Measurements from ENCODE around the gene KLK2. TPM values are rescaled to one million over a fixed set of nuclear protein-coding genes. Genes with fewer than 3 reads are reported as not detected.

Gene KLK2
- total and polyA plus RNA-seq, 8 donors, result not detected

DNA sequence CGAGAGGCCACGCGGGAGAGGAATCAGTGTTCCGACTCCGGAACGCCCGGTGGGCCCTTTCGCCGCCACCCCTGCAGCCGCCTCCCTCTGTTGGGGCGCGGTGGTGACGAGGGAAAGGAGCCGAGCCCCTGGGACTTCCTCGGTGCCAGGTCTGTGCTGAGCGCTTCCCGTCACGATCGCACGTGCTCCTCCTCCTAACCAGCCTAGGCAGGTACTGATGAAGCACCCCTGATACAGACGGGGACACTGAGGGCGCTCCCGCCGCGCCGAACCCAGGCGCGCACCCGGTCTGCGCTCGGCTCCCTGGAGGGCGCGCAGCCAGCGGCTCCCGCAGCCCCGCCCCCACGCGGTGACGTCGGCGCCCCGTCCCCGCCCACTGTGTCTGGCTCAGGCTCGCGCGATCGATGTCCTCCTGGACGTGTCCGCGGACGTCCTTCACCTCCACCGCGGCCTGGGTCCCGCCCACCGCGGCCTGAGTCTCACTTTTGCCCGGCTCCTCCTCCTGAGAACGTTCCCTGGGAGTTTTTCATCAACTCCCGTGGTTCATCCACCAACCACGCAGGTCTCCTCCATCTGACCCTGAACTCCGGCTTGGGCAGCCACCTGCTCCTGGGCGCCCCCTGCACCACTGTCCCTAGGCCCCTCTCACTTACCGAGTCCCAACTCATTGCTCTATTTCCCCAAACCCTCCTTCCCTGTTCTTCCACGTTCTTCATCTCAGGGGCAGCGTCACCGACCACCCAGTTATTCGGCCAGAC, 37.3 kb upstream of the KLK2 start:
- Histone ChIP-seq H3K27me3 (peaks cover 0 to 84% of the 10 kb centered on the region in 2 donors), H3K36me3 (no peaks in the 10 kb centered on the region), H3K4me1 (peaks cover 0 to 11% of the 10 kb centered on the region in 2 donors), H3K4me3 (peak overlapping the region; percentile 50 to 51), H3K27ac (no peak overlapping the region), H3K9me3 (no peaks in the 10 kb centered on the region)
- ATAC-seq, result peak; percentile 99
- peak; percentile 34 to 93 (median 62) for DNase-seq
- intact Hi-C loops (cut with DNase I), result no loop called here
- no peak for TF ChIP-seq CTCF (IDR thresholded peaks at IDR 0.05)

- peaks cover 0 to 77% of the 10 kb centered on the region in 2 donors for H3K27me3 ChIP-seq
- no peak overlapping the region for H3K27ac ChIP-seq
- H3K4me3 ChIP-seq, result no peak overlapping the region
- H3K36me3 ChIP-seq, result no peaks in the 10 kb centered on the region
- intact Hi-C loops (cut with DNase I), result no loop called here
- no peak for DNase-seq
- no peak for TF ChIP-seq CTCF (IDR thresholded peaks at IDR 0.05)
- H3K9me3 ChIP-seq, result no peaks in the 10 kb centered on the region
- peaks cover 0 to 11% of the 10 kb centered on the region in 2 donors for H3K4me1 ChIP-seq
- ATAC-seq, result no peak
Observed at GRCh38 chr19:50836543-50837195, 36.6 kb upstream of the KLK2 start.

- Histone ChIP-seq H3K27ac (no peak overlapping the region), H3K4me1 (peaks cover 0 to 11% of the 10 kb centered on the region in 2 donors), H3K9me3 (no peaks in the 10 kb centered on the region), H3K4me3 (no peak overlapping the region), H3K36me3 (no peaks in the 10 kb centered on the region), H3K27me3 (peaks cover 0 to 70% of the 10 kb centered on the region in 2 donors)
- intact Hi-C loops (cut with DNase I), result no loop called here
- no peak for DNase-seq
- no peak for ATAC-seq
- no peak for TF ChIP-seq CTCF (IDR thresholded peaks at IDR 0.05)
Observed at GRCh38 chr19:50837300-50837699, 35.9 kb upstream of the KLK2 start.

- DNase-seq (no peak), ATAC-seq (no peak)
- intact Hi-C loops (cut with DNase I), result no loop called here
- Histone ChIP-seq H3K36me3 (no peaks in the 10 kb centered on the region), H3K9me3 (peaks cover 0 to 3% of the 10 kb centered on the region in 2 donors), H3K27ac (no peak overlapping the region), H3K27me3 (peaks cover 0 to 61% of the 10 kb centered on the region in 2 donors), H3K4me1 (peaks cover 0 to 11% of the 10 kb centered on the region in 2 donors), H3K4me3 (no peak overlapping the region)
- TF ChIP-seq CTCF (IDR thresholded peaks at IDR 0.05), result no peak
Observed at GRCh38 chr19:50838239-50838638, 35.0 kb upstream of the KLK2 start.

All from left lung (tissue), 10 donors.